T-helper 1 cell (primary cell): ENCODE results near the gene TEX101.
"Not testable (repeated sequence)": the region's sequence is repeated elsewhere in the genome, so short reads cannot be mapped to it uniquely, and the experiment has no call there.

Source experiments
- DNase-seq, 5 donors: peaks; one replicate each; pipeline ENCODE4 v3.0.0-alpha.2; 2012 to 2020
- total RNA-seq, 4 donors: gene quantifications; one replicate each; lab custom pipeline; 2026; lab: John Stamatoyannopoulos, UW

Gene TEX101, protein sequence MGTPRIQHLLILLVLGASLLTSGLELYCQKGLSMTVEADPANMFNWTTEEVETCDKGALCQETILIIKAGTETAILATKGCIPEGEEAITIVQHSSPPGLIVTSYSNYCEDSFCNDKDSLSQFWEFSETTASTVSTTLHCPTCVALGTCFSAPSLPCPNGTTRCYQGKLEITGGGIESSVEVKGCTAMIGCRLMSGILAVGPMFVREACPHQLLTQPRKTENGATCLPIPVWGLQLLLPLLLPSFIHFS
- total RNA-seq, result 0 reads per million in 4 donors

DNA sequence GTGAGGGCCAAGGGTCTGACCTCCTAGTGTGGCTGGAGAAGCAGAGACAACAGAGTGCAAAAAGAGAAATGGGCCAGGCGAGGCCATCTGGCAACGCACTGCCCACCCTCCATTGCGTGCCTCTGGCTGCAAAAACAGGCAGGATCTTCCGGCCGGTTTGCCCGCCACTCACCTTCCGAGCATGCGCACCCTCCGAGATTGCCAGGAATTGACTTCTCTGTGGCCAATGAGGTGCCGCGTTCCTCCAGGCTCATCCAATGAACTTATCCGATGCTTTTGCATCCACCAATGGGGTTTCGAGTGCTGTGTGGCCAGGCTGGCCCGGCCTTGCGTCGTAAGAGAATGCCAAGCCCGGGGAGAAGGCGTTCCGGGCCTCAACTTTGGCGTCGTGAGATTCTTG lies at the start of gene TEX101:
Gene TEX101 (plus strand): TSS at position 337 of the 400 bp plus-strand sequence. CDS start 1,030 bp downstream, outside the sequence.
- no peak for DNase-seq

DNA sequence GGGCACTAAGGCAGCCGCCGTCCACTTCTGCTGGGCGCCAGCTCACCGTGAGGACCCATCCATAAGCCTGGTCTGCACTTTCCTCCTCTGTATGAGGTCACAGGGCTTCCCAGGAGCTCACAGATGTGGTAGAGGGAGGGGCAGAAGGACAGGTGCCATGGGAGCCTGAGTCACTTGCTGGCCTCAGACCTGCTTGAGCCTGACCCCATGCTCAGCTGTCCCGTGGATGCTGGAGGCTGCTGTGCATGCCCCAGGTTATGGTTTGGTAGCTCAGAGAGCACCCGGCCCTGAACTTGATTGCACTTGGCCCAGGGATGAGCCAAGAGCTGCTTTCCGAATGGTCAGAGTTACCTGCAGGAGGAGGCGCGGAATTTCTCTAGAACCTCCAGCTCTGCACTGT lies 49.0 kb upstream of the TEX101 start:
- not testable (repeated sequence) for DNase-seq

DNA sequence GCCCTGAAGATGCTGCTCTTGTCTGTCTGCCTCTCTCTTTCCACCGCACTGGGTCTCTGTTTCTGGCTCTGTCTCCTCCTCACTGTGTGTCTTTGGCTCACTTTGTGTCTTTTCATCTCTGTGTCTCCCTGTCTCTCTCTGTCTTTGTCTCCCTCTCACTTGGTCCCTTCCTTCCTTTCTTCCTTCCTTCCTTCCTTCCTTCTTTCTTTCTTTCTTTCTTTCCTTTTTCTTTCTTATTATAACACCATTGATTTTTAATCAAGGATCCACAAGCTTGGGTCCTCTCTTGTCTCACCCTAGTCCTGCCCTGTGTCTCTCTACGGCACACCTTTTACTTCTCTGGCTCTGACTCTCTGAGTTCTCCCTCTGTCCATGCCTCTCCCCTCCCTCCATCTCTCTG lies 46.9 kb upstream of the TEX101 start:
- DNase-seq, result no peak

DNA sequence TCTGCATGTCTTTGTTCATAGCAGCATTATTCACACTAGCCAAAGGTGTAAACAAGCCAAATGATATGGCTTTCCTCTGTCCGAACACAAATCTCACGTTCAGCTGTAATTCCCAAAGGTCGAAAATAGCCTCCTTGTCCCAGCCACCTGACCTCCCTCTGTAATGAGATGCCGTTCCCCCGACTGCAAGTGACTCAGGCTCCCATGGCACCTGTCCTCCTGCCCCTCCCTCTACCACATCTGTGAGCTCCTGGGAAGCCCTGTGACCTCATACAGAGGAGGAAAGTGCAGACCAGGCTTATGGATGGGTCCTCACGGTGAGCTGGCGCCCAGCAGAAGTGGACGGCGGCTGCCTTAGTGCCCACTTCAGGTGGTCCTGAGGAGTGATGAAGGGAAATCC lies 45.8 kb upstream of the TEX101 start:
- not testable (repeated sequence) for DNase-seq

DNA sequence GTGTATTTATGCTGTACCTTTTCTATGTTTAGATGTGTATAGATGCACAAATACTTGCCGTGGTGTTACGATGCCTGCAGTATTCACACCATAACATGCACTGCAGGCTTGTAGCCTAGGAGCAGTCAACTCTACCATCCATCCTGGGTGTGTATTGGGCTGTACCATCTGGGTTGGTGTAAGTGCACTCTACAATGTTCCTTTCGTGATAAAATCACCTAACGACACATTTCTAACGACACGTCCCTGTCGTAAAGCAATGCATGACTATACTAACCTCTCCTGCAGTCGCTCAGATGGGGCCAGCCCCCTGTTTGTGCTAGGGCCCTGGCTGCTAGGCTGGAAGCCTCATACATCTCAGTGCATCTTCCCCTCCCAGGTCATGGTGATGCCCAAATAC lies 42.8 kb upstream of the TEX101 start:
- DNase-seq, result no peak

DNA sequence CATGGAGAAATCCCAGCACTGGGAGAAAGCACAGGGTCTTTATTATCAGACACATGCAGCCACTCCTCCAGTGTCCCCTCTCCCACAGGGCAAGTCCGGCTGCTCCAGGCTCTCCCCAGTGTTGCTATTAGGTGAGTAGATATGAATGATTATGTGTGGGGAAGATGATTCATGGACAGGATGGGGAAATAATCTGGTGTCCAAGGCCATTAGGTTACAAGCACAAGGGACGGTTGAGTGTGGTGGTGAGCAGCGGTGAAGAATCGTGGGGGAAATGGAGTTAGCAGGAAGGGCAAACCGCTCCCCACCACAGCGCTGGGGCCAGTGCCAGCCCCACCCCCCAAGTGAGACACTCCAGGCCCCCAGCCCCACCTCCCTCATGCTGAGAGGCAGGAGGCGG lies 42.2 kb upstream of the TEX101 start:
- no peak for DNase-seq

DNA sequence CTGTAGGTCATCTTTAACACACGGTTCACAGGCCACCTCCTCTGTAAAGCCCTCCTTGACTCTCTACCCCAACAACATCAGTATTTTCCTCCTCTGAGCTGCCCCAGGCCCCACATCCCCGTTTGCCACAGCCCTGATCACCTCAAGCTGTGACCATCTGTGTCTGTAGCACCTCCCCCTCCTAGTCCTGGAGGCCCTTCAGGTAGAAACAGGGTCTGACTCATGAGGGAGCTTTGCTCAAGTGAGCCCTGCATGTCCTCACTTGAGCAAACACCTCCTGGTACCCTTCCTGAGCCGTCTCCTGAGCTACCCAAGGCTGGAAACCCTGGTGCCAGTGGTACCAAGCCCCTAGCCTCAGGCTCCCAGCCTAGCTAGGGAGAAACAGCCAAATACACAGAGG lies 37.1 kb upstream of the TEX101 start:
- DNase-seq, result not testable (repeated sequence)

DNA sequence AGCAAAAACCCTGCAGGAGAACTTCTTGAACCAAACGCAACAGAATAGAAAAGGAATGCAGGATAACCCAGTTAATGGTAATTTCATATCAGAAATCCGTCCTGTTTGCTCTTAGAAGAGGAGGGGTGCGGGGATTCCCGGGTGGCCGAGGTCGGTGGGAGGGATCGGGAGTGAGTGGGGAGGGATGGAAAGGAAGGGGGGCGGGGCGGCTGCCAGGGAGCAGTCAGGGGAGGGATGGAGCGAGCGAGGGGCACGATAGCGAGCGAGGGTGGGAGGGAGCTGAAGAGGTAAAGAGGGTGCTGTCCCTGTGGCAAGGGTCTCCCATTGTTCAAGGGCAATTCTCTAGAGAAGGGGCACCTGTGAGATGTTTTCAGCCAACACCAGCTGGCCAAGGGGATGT lies 34.7 kb upstream of the TEX101 start:
- DNase-seq, result no peak

DNA sequence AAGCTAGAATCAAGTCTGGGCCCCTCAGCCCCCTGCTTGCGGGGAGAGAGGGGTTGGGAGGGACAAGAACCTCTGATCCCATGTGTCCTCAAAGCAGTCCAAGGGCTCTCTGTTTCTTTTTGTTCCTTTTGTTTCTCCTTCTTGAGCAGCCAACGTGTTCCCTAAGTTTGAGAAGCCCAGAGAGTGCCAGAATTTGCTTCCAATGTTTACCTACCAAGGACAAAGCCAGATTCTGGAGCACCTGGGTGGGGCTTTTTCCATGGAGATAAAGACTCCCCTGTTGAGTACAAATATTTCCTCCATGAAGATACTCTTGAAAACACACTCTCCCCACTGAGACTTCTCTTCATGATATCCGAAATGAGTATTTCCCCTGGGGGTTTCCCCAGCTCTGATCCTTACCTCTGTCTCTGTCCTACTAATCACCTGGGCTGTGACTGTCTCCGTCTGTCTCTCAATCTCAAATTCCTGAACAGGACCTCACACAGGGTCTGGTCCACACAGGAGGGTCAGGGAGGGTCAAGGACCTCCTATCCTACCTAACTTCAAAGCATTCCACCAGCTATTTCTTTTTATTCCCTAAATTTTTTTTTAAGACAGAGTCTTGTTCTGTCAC lies 33.8 kb upstream of the TEX101 start:
- DNase-seq, result no peak

DNA sequence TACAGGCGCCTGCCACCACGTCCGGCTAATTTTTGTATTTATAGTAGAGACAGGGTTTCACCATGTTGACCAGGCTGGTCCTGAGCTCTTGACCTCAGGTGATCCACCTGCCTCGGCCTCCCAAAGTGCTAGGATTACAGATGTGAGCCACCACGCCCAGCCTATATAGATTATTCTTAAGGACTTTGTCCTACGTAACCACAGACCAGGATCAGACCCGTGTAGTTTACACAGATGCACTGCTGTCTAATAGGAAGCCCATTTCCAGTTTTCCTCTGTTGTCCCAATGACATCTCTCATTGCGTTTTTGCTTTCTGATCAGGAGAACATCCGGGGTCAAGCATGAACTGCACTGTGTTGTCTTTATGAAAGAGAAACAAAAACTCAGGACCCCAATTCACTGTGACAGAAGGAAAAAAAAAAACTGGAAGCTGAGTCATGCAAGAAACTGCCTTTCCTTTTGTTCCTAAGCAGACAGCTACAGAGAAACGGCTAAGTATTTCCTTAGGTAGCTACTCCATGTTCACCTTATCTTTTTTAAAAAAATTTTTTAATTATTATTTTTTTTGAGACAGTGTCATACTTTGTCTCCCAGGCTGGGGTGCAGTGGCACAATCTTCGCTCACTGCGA lies 32.0 kb upstream of the TEX101 start:
- not testable (repeated sequence) for DNase-seq

DNA sequence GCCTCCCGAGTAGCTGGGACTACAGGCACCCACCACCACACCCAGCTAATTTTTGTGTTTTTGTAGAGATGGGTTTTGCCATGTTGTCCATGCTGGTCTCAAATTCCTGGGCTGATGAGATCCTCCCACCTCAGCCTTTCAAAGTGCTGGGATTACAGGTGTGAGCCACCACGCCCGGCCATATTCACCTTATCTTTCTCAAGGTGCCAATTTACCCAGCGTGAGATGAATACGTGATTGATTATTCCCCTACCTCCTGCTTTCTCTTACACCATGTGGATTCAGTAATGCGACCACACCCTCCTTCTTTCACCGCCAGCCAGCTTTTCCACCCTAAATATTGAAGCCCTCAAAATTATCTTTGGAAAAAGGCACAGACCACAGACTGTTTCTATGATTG lies 31.4 kb upstream of the TEX101 start:
- not testable (repeated sequence) for DNase-seq

DNA sequence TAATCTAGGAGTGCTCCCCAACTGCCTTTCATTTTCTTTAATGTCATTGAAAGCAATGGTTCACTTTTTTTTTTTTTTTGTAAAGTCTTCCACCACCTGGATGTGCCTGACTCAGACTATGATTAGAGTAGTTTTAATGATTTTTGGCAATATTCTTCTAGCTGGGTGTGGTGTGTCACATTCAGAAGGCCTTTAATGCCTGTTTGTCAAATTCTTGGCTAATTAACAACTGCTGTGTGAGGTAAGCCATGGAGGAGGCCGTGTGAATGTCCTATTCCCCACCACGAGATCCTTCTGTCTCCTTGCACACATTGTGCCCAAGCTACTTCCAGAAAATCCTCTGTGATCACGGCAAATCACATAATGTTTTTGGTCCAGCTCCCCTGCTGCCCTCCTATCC lies 30.9 kb upstream of the TEX101 start:
- not testable (repeated sequence) for DNase-seq

DNA sequence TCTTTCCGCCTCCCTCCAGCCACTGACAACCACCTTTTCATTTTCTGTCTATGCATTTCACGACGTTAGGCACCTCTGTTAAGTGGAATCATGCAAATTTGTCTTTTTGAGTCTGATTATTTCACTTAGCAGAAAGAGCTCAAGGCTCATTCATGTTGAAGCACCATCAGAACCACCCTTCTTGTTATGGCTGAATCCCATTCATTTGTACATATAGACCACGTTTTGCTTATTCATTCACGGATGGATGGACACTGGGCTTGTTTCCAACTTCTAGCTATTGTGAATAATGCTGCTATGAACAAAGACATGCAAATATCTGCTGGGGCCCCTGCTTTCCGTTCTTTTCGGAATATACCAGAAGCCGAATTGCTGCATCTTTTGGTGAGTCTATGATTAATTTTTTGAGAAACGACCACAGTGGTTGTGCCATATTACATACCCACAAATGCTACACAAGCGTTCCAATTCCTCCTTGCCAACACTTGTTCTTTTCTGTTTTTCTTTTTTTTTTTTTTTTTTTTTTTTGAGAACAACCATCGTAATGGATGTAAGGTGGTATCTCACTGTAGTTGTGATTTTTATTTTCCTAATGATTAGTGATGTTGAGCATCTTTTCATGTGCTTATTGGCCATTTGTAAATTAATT lies 23.7 kb upstream of the TEX101 start:
- not testable (repeated sequence) for DNase-seq

DNA sequence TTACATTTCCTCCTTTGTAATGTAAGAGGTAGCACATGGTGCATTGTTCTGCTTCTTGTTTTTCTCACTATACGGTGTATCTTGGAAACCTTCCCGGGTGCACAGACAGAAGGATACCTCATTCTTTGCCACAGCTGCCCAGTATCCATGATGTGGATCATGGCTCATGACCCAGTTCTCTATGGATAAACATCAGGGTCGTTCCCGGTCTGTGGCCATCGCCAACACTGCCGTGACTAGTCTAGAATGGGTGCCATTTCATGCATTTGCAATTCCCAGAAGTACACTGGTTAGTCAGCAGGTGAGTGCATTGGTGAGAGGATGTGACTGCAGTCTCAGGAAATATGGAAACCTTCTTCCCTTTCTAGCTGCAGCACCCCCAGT lies 23.1 kb upstream of the TEX101 start:
- DNase-seq, result not testable (repeated sequence)

DNA sequence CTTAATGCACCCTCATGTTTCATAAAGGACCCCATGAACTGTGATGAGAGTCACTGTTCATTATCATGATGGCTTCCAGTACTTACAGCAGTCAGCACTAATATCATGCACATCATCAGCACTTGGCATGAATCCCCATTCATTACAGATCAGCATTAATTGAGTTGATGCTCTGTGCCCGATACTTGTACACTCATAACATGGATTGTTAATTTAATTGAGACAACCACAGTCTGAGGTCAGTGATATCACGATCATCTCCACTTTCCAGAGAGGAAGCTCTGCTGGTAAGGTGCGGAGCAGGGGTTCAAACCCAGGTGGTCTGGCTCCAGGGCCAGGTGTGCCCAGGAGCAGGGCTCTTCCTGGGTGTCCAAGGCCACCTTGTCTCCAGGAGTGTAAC lies 21.2 kb upstream of the TEX101 start:
- DNase-seq, result not testable (repeated sequence)

DNA sequence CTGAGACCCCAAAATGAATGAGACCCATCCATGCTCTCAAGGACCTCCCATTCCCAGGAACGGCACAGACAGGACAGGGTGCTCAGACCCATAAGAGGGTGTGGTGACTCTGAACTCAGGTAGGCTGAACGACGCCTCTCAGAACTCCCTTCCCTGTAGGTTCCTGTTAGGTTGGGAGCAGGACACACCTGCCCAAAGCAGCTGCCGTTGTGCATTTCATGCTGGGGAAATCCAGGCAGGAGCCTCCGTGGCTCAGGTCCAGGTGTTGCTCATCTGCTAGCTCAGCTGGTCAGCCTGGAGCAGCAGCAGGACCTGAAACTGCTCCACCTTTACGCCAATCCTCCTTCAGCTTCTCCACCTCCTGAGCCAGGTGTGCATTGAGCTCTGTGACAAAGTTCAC lies 19.1 kb upstream of the TEX101 start:
- DNase-seq, result no peak

DNA sequence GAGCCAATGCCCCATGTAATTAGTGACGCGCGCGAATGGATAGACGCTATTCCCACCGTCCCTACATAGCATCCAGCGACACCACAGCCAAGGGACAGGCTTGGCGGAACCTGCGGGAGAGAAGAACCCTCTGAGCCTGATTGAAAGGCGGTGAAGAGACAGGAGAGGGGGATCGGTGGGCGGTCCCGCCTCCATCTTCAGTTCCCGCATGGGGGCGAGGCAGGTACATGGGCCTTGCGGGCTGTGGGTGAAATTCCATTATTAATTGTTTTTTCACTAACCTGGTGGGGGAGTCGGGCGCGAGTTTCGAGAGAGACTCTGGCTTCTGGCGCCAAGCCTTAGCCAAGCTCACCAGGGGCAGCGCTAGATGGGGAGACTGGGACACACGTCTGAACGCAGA lies 8.4 kb upstream of the TEX101 start:
- DNase-seq, result no peak

DNA sequence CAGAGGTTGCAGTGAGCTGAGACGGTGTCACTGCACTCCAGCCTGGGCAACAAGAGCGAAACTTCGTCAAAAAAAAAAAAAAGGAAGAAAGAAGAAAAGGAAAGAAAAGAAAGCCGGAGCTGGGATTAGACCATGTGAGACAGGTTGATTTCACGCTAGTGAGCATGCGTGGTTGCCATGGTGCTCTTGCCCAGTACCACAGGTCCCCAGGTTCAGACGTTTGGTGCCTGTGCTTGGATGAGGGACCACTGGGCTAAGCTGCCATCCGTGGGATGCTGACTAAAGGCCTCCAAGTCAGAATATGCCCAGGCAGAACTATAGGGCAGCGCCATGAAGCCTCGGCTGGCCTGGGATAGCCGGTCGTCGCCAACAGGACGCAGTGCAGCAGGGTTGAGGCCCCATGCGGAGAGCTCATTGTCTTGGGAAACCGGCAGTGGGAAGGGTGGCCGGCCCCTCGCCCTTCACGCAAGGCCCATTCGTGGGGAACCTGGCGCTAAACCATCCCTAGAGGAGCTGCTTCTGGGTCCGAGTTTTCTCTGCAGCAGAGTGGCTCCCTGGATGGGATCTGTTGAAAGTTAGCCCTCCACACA lies 7.2 kb upstream of the TEX101 start:
- DNase-seq, result no peak

DNA sequence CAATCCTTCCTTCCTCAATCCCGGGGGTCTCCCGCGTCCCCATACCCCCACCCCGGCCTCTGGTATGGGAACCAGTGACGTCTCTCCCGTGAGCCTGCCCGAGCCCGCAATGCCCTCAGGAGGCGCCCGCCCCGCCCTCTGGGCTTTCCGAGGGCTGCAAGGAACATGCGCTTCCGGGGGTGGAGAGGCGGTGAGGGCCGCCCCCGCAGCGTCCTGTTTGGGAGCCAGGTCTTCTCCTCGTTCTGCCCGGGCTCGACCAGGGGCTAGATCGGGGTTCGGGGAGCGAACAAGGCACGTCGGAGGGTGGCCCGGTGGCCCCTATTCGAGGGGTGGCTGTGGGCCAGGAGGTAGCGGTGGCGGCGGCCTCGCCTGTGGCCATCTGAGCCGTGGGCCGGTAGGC lies 6.6 kb upstream of the TEX101 start:
- no peak for DNase-seq

DNA sequence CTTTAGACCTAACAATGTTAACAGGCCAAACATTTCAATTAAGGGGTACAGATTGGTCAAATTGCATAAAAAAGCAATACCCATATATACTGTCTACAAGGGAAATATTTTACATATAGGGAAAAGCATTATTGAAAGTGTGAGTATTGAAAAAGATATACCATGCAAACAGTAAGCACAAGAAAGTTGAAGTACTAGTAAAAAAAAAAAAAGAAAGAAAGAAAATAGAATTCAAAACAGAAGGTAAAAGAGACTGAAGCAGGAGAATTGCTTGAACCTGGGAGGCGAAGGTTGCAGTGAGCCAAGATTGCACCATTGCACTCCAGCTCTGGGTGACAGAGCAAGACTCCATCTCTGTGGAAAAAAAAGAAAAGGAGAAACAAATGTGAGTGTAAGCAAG lies 5.3 kb upstream of the TEX101 start:
- DNase-seq, result no peak

DNA sequence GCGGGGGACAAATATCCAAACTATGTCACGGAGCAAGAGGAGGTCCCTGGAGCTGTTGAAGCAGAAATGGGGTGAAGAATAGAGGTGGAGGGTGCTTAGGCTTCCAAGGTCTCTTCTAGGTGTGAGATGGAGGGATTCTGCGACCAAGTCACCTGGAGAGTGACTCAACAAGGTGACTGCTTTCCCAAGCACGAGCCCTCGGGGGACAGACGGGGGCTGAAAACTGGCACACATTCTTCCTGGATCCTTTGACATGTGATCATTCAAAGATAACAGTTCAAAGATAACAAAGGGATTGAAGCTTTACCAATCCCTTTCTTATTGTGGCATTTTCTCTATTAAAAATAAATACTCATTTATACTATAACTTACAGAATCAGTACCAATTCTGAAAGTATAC lies 2.2 kb upstream of the TEX101 start:
- no peak for DNase-seq

DNA sequence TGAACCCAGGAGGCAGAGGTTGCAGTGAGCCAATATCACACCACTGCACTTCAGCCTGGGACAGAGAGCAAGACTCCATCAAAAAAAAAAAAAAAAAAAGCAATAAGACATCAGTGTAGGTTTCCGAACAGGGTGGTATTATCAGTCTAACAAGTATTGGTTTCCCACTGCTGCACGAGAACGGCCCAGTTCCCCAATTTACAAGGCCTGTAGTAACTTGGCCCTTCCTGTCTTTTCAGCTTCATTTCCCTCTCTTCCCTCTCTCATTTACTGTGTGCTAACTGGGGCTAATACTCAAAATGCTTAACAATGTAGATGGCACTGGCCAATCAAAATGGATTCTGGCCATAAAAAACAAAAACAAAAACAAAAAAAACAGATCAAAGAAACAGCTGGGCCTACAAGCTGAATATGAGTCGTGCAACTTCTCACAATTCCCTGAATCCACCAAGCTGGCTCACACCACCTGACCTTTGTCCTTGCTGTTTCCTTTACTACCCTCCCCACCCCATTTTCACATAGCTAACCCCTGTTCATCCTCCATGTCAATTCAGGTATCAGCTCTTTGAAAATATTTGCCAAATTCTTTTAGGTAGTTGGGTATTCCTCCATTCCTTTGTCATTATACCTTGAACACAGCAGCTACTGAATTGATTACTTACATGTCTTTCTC lies 2.4 kb downstream of the TEX101 start:
- no peak for DNase-seq

DNA sequence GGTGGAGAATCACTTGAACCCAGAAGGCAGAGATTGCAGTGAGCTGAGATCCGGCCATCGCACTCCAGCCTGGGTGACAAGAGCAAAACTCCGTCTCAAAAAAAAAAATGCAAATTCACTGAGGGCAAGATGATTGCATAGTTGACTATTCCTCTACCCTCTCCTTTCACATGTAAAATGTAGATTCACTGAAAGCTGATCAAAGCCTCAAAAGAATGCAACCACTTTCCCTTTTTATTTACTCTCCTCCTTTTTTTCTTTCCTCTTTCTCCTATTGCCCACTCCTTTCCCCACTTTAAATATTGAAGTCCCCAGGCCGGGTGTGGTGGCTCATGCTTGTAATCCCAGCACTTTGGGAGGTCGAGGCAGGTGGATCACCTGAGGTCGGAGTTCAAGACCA lies 6.3 kb downstream of the TEX101 start:
- DNase-seq, result no peak
